HG03139 (cell line): ENCODE results near the gene RBM10.
A peak's percentile ranks its signal among the peaks of the same experiment; 100 is the strongest.

Source experiments
- ATAC-seq: cut with Tn5 transposase; IDR thresholded peaks from one replicate; pipeline ENCODE4 v1.9.1; 2021; ENCODE audit not compliant: unreplicated experiment

The RBM10 gene

DNA sequence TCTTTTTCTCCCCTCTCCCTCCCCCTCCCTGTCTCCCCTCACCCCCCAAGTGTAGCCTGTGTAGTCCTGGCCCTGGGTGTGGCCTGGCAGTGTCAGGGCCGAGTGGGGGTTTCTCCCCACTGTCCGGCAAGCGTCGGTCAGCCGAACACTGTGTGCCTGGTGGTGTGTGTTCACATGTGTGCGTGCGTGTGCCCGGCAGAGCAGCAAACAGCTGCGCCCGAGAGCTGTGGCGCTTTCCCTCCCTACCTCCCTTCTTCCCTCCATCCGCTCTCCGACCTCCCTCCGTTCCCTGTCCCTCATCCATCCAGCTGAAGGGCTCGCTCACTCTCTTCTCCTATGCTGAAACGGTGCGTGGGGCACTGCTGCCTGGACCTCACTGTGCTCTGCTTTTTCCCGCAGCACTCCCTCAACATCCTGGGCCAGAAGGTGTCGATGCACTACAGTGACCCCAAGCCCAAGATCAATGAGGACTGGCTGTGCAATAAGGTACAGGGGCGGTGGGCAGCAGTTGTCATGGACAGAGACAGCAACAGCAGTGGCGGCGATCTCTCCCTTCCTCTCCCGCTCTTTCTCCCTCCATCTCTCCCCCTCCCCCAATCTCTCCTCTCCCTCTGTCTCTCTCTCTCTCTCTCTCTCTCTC lies 31.2 kb downstream of the RBM10 start:
- no peak for ATAC-seq

DNA sequence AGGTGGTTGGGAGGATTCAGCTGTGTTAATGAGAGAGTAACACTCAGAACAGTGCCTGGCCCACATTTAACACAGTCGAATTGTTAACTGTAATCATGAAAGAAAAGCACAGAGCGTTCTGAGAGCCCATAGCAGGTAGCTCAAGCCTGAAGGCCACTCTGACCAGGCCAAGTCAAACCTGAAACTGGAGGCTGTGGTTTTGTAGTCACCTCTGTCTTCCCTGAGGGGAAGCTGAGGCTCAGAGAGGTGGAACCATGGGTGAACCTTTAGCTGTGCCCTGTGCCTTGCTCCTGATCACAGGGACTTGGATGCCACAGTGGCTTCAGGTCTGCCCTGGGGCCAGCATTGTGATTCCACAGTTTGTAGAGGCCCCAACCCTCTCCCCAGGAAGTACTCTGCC lies 32.1 kb downstream of the RBM10 start:
- ATAC-seq: no peak

DNA sequence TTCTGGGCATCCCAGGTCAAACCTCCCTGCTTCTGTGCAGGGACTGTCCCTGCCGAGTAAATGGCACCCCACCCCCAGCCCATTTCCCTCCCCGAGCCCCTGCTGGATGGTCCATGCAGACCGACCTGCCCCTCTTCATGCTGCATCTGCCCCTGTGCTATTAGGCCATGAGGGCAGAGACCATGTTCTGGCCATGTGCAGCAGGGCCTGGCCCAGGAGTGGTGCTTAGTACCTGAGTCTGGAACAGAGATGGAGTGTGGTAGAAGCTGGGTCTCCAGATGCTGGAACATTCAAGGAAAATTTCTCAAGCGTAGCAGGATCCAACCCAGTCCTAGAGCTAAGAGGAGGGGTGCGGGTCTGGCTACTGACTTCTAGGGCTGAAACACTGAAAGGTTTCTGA lies 33.3 kb downstream of the RBM10 start:
- ATAC-seq: no peak

GRCh38 chrX:47179221-47179927 lies 34.4 kb downstream of the RBM10 start:
- ATAC-seq: no peak

DNA sequence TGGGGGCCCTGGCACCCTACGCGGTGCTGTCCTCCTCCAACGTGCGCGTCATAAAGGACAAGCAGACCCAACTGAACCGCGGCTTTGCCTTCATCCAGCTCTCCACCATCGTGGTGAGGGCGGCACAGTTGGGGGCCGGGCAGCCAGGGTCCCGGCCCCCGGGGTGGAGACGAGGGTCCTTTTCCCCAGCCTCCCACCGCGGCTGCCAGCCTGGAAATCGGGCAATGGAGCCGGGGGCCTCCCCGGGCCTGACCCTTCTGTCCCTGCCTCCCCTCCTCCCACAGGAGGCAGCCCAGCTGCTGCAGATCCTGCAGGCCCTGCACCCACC lies 34.9 kb downstream of the RBM10 start:
- no peak for ATAC-seq

- no peak for ATAC-seq
Observed at GRCh38 chrX:47180346-47180745, 35.3 kb downstream of the RBM10 start.

GRCh38 chrX:47181301-47181700 lies 36.3 kb downstream of the RBM10 start:
- ATAC-seq: no peak

GRCh38 chrX:47182106-47182700 lies 37.2 kb downstream of the RBM10 start:
- no peak for ATAC-seq

DNA sequence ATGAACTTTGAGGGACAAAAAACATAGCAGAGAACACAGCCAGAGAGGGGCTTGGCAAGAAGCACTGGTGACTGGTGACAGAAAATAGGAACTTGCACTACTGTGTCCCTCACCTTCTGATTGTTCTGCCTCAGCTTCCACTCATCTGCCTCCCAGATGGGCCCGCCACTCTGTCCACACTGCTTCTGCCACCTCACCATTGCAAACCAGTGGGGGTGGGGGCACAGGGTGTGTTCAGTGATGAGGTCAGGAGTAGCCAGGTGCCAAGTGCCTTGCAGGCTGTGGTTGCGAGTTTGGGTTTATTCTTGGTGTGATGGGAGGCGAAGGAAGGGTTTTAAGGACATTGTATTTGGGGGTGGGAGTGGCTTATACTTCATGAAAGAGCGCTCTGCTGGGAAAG lies 39.5 kb downstream of the RBM10 start:
- ATAC-seq: no peak

DNA sequence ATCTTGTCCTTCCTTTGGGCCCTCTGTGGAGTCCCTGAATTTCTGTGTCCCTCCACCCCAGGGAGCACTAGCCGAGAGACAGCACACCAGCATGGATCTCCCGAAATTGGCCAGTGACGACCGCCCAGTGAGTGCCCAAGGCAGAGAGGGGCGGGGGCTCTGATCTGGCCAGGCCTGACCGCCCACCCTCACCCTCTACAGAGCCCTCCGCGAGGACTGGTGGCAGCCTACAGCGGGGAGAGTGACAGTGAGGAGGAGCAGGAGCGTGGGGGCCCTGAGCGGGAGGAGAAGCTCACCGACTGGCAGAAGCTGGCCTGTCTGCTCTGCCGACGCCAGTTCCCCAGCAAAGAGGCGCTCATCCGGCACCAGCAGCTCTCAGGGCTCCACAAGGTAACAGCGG lies 40.2 kb downstream of the RBM10 start:
- ATAC-seq: no peak

GRCh38 chrX:47186096-47186740 lies 41.2 kb downstream of the RBM10 start:
- no peak for ATAC-seq

- no peak for ATAC-seq
Observed at GRCh38 chrX:47187106-47187677, 42.2 kb downstream of the RBM10 start.

DNA sequence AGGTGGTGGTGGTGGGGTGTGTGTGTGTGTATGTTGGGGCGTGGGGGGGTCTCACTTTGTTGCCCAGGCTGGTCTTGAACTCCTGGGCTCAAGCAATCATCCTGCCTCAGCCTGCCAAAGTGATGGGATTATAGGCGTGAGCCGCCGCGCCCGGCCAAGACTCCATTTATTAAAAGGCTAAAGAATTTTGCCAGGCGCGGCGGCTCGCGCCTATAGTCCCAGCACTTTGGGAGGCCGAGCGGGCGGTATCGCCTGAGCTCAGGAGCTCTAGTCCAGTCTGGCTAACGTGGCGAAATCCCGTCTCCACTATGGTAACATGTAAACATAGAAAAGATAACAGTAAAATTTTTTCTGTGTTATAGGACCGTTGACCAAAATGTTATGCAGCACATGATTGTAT lies 44.9 kb downstream of the RBM10 start:
- ATAC-seq: no peak

- ATAC-seq: peak; percentile 54
Observed at GRCh38 chrX:47190445-47191269, 45.6 kb downstream of the RBM10 start.

GRCh38 chrX:47191331-47191730 lies 46.3 kb downstream of the RBM10 start:
- no peak for ATAC-seq

DNA sequence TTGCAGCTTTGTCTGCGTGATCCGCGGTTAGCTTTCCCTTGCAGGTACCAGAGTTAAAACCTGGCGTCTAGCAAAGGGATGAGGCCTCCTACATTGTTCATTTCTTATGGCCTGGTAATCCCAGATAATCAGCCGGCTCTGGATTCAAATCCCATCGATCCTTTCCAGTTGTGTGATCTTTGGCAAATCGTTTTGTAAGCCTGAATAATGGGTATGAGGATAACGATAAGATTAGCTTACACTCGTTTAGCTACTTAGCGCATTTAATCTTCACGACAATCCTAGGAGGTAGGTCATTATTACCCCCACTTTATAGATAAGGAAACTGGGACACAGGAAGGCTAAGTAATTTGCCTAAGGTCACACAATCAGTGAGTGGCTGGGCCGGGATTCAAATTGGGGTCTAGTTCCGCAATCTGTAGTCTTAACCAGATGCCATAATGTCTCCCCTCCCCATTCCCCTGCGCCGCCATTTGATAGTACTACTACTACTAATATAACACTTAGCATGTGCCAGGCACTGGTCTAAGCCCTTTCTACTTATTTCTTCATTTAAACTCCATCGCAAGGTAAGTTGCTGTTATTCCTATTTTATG lies 46.9 kb downstream of the RBM10 start:
- ATAC-seq: no peak

DNA sequence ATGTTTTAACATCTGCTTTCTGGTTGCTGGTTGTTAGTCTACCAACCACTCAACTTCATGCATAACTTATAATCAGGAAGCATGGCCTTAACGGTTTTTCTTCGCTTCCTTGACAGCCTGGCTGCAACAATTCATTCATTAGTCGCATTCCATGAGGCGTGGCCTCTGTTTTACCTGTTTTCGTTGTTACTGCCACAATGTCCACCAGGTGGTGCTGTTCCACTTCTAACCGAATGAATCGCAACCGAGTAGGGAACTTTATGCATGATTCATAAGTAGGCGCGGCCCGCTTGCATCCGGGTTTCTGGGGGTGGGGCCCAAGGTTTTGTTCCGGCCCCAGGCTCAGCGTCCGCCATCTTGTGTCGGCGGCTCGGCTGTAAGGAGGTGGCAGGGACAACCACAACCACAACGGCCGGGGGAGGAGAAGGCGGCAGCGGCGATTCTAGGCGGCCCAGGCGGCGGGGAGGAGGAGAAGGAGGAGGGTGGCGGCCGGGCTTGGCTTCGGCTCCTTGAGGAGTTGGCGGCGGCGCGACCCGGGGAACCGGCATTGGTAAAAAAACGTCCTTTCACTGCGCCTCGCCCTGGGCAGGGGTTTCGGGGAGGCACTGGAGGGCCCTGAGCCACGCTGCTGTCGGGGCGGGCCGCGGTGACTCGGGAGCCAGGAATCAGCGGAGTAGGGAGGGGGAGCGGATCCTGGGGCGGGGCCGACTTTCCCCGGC lies 48.6 kb downstream of the RBM10 start, which contains the start of gene UBA1:
UBA1 (plus strand) TSS at position 355 of the 719 bp plus-strand sequence. CDS start 4,974 bp downstream, outside the sequence.
- peak; percentile 52 for ATAC-seq

- ATAC-seq: no peak
Observed at GRCh38 chrX:47194194-47194787, 49.3 kb downstream of the RBM10 start.

- ATAC-seq: no peak
Observed at GRCh38 chrX:47196098-47196497, 51.1 kb downstream of the RBM10 start.
